IMR-90 (cell line): ENCODE results near the gene HERC5. TPM values are rescaled to one million over a fixed set of nuclear protein-coding genes. Genes with fewer than 3 reads are reported as not detected.

Source experiments
- ATAC-seq: fragments of 200-7000 bp; cut with Tn5 transposase; 2 replicates; pipeline ENCODE4 v1.9.1; 2020; ENCODE audit warnings: low read depth, mild to moderate bottlenecking, moderate library complexity
- BruUV-seq: library from RNA; stranded (reverse); fragments of 400-500 nt; replicated peaks from 2 replicates; lab custom pipeline; 2021; lab: Mats Ljungman, UMichigan
- CTCF ChIA-PET: fragments of 300-600 bp; formaldehyde crosslinking; extraction: SDS; loops from one replicate; lab custom pipeline; 2021; ENCODE audit warnings: antibody characterized with exemption; lab: Yijun Ruan, JAX
- POLR2A ChIA-PET: fragments of 300-600 bp; sonication (Branson Sonifier 250); formaldehyde crosslinking; loops from one replicate; lab custom pipeline; 2022; ENCODE audit warnings: antibody characterized with exemption; ENCODE audit not compliant: unreplicated experiment; lab: Charles Lee
- DNase-seq: peaks from one replicate; pipeline ENCODE4 v3.0.0; 2013
- H2AFZ ChIP-seq: replicated peaks from 2 replicates; pipeline ENCODE3; 2013; ENCODE audit warnings: low read length, mild to moderate bottlenecking; ENCODE audit not compliant: poor library complexity
- H2AK5ac ChIP-seq: 2 replicates; pipeline ENCODE4 v1.6.1; 2013; ENCODE audit warnings: low read depth, low read length, inconsistent platforms
- H2AK9ac ChIP-seq: replicated peaks from 2 replicates; pipeline ENCODE3; 2013; ENCODE audit warnings: mild to moderate bottlenecking, low read depth, low read length, moderate library complexity; ENCODE audit not compliant: poor library complexity
- H2BK120ac ChIP-seq: 2 replicates; pipeline ENCODE4 v1.6.1; 2013; ENCODE audit warnings: low read depth, low read length, inconsistent platforms
- H2BK15ac ChIP-seq: 3 replicates; pipeline ENCODE4 v1.6.1; 2013; ENCODE audit warnings: low read depth, low read length, inconsistent platforms
- H2BK20ac ChIP-seq: 2 replicates; pipeline ENCODE4 v1.6.1; 2013; ENCODE audit warnings: low read depth, mild to moderate bottlenecking, inconsistent platforms, low read length, moderate library complexity
- H2BK5ac ChIP-seq: 2 replicates; pipeline ENCODE4 v1.6.1; 2013; ENCODE audit warnings: mild to moderate bottlenecking, low read depth, low read length, inconsistent platforms; ENCODE audit not compliant: poor library complexity, severe bottlenecking
- H3K14ac ChIP-seq: replicated peaks from 2 replicates; pipeline ENCODE4 v1.6.1; 2013; ENCODE audit warnings: low read depth, low read length, inconsistent platforms
- H3K18ac ChIP-seq: 2 replicates; pipeline ENCODE4 v1.6.1; 2013; ENCODE audit warnings: low read depth, low read length, control low read depth
- H3K23ac ChIP-seq: 2 replicates; pipeline ENCODE4 v1.6.1; 2013; ENCODE audit warnings: low read depth, low read length, inconsistent platforms
- H3K27ac ChIP-seq: 2 replicates; pipeline ENCODE4 v1.5.1; 2013; ENCODE audit warnings: mild to moderate bottlenecking, control low read depth, low read length; ENCODE audit not compliant: insufficient read depth
- H3K27me3 ChIP-seq: 2 replicates; pipeline ENCODE4 v1.6.1; 2013; ENCODE audit warnings: low read length; ENCODE audit not compliant: control insufficient read depth, insufficient read depth
- H3K36me3 ChIP-seq: 2 replicates; pipeline ENCODE4 v1.6.1; 2013; ENCODE audit warnings: low read length, mixed read lengths; ENCODE audit not compliant: control insufficient read depth, insufficient read depth
- H3K4ac ChIP-seq: 2 replicates; pipeline ENCODE4 v1.6.1; 2013; ENCODE audit warnings: low read depth, low read length, inconsistent platforms
- H3K4me1 ChIP-seq: 2 replicates; pipeline ENCODE4 v1.6.1; 2013; ENCODE audit warnings: low read length, mixed read lengths; ENCODE audit not compliant: control insufficient read depth, insufficient read depth
- H3K4me2 ChIP-seq: 2 replicates; pipeline ENCODE4 v1.6.1; 2013; ENCODE audit warnings: low read depth, mild to moderate bottlenecking, control low read depth, low read length, moderate library complexity
- H3K4me3 ChIP-seq: 2 replicates; pipeline ENCODE4 v1.5.1; 2013; ENCODE audit warnings: low read depth, mild to moderate bottlenecking, control low read depth, low read length, moderate library complexity; ENCODE audit not compliant: insufficient read depth
- H3K56ac ChIP-seq: 2 replicates; pipeline ENCODE4 v1.6.1; 2013; ENCODE audit warnings: low read length, inconsistent platforms; ENCODE audit not compliant: insufficient read depth; ENCODE audit errors: extremely low read depth
- H3K79me1 ChIP-seq, 2 experiments: 2 replicates each; pipeline ENCODE4 v1.6.1; 2013; ENCODE audit warnings: low read length in 2 of 2, inconsistent platforms in 1 of 2, low read depth in 1 of 2
- H3K9ac ChIP-seq: 2 replicates; pipeline ENCODE4 v1.6.1; 2013; ENCODE audit warnings: low read depth, low read length, control low read depth
- H3K9me1 ChIP-seq: 2 replicates; pipeline ENCODE4 v1.6.1; 2013; ENCODE audit warnings: low read length, inconsistent platforms; ENCODE audit not compliant: insufficient read depth
- H3K9me3 ChIP-seq: 2 replicates; pipeline ENCODE4 v1.6.1; 2013; ENCODE audit warnings: low read length; ENCODE audit not compliant: control insufficient read depth, insufficient read depth
- H4K20me1 ChIP-seq: 2 replicates; pipeline ENCODE4 v1.6.1; 2013; ENCODE audit warnings: low read length, inconsistent platforms; ENCODE audit not compliant: insufficient read depth
- H4K5ac ChIP-seq: 2 replicates; pipeline ENCODE4 v1.6.1; 2013; ENCODE audit warnings: mild to moderate bottlenecking, low read depth, low read length, control low read depth
- H4K8ac ChIP-seq, 2 experiments: 2 replicates each; pipeline ENCODE4 v1.6.1; 2013; ENCODE audit warnings: low read depth in 2 of 2, low read length in 2 of 2, control low read depth in 1 of 2, inconsistent platforms in 1 of 2
- H4K91ac ChIP-seq: 2 replicates; pipeline ENCODE4 v1.6.1; 2013; ENCODE audit warnings: low read depth, low read length, inconsistent platforms; ENCODE audit not compliant: insufficient read depth
- CEBPB ChIP-seq: IDR thresholded peaks from 2 replicates; pipeline ENCODE4 v1.6.1; 2012; ENCODE audit warnings: low read depth, low read length, improper control_type of control experiment
- CHD1 ChIP-seq: IDR thresholded peaks from 2 replicates; pipeline ENCODE4 v1.6.1; 2012; ENCODE audit warnings: low read depth, low read length, improper control_type of control experiment
- CTCF ChIP-seq: conservative IDR thresholded peaks from 2 replicates; pipeline ENCODE4 v1.5.1; 2012; ENCODE audit warnings: mild to moderate bottlenecking, low read depth, low read length, improper control_type of control experiment
- ELK1 ChIP-seq: fragments of 150-350 bp; IDR thresholded peaks from 2 replicates; pipeline ENCODE4 v1.6.1; 2016; ENCODE audit warnings: low read depth, mild to moderate bottlenecking, low read length, moderate library complexity, borderline replicate concordance
- FOS ChIP-seq: fragments of 150-350 bp; IDR thresholded peaks from 2 replicates; pipeline ENCODE4 v1.6.1; 2016; ENCODE audit warnings: low read depth, low read length
- MAFK ChIP-seq: IDR thresholded peaks from 2 replicates; pipeline ENCODE4 v1.6.1; 2012; ENCODE audit warnings: low read depth, low read length, improper control_type of control experiment
- MAZ ChIP-seq: IDR thresholded peaks from 2 replicates; pipeline ENCODE4 v1.6.1; 2012; ENCODE audit warnings: low read depth, mild to moderate bottlenecking, low read length, improper control_type of control experiment, moderate library complexity, borderline replicate concordance
- MXI1 ChIP-seq: IDR thresholded peaks from 2 replicates; pipeline ENCODE4 v1.6.1; 2012; ENCODE audit warnings: low read depth, mild to moderate bottlenecking, low read length, moderate library complexity, borderline replicate concordance
- NFE2L2 ChIP-seq: fragments of 150-350 bp; IDR thresholded peaks from 2 replicates; pipeline ENCODE4 v1.6.1; 2016; ENCODE audit warnings: low read depth, mild to moderate bottlenecking, low read length
- POLR2A ChIP-seq: IDR thresholded peaks from 2 replicates; pipeline ENCODE4 v1.6.1; 2012; ENCODE audit warnings: mild to moderate bottlenecking, low read depth, low read length
- RAD21 ChIP-seq: IDR thresholded peaks from 2 replicates; pipeline ENCODE4 v1.6.1; 2012; ENCODE audit warnings: low read length, improper control_type of control experiment
- RCOR1 ChIP-seq: IDR thresholded peaks from 2 replicates; pipeline ENCODE4 v1.6.1; 2012; ENCODE audit warnings: mild to moderate bottlenecking, low read length, improper control_type of control experiment; ENCODE audit not compliant: insufficient replicate concordance
- RFX5 ChIP-seq: IDR thresholded peaks from 2 replicates; pipeline ENCODE4 v1.8.0; 2012; ENCODE audit warnings: low read depth, mild to moderate bottlenecking, low read length, moderate library complexity
- SMC3 ChIP-seq: fragments of 150-350 bp; IDR thresholded peaks from 2 replicates; pipeline ENCODE4 v1.6.1; 2016; ENCODE audit warnings: low read depth, mild to moderate bottlenecking, antibody characterized with exemption, low read length, moderate library complexity
- WGBS, 2 experiments: methylation state at CpG; one replicate each; pipeline versions ENCODE4 v1.1.5 to v1.1.7; 2013; ENCODE audit warnings: missing lambda C conversion rate in 2 of 2; ENCODE audit not compliant: insufficient read length in 1 of 2; ENCODE audit errors: extremely low coverage in 2 of 2; 5-methylcytosine and 5-hydroxymethylcytosine counted together
- dilution Hi-C: fragments of 300-500 bp; cut with HindIII; formaldehyde crosslinking; loops from one replicate; pipeline ENCODE4 v1.14.3; 2018; ENCODE audit warnings: low sequenced_read_pairs; ENCODE audit not compliant: unreplicated experiment
- in situ Hi-C: fragments of 300-500 bp; cut with MboI; formaldehyde crosslinking; loops from 3 replicates; pipeline ENCODE4 v1.14.3; 2019; ENCODE audit warnings: low sequenced_read_pairs, inconsistent platforms, mixed read lengths
- intact Hi-C: fragments of 100-400 bp; cut with micrococcal nuclease; formaldehyde crosslinking; loops from 2 replicates; pipeline ENCODE4 v1.10.0; 2022
- polyA plus RNA-seq, 3 experiments: library from polyadenylated mRNA; depleted of rRNA; stranded (reverse); fragments of >200 nt; gene quantifications; 2 replicates each; pipeline ENCODE4 v1.2.3, GENCODE V29; 2012; ENCODE audit warnings: low replicate concordance in 1 of 3
- total RNA-seq: library from RNA; depleted of rRNA; stranded (reverse); fragments of >200 nt; gene quantifications from 2 replicates; pipeline ENCODE4 v1.2.3, GENCODE V29; 2012

Gene HERC5
- total and polyA plus RNA-seq, 2 of the 4 experiments (the other 2 are of a cell fraction) = under 0.01 TPM; not detected in 1

GRCh38 chr4:88535090-88535755 is 78.3 kb downstream of the HERC5 start (continued):
- no peak for TF ChIP-seq SMC3
- no peak for TF ChIP-seq FOS

- no peak overlapping the region for H4K8ac ChIP-seq
- no peak overlapping the region for H3K23ac ChIP-seq
- dilution Hi-C loops (no loop called here), intact Hi-C loops (loop anchor here (2.0 kb wide), 1 partner anchor 121 kb away; no protein-coding TSS in a partner anchor), in situ Hi-C loops (loop anchor here (5.0 to 25.0 kb wide), 2 partner anchors 120 to 275 kb away; no protein-coding TSS in a partner anchor)
- H2BK20ac ChIP-seq = no peak overlapping the region
- no peaks in the 10 kb centered on the region for H3K27me3 ChIP-seq
- H3K4me3 ChIP-seq = no peak overlapping the region
- no peak overlapping the region for H2AK9ac ChIP-seq
- no peak overlapping the region for H2BK5ac ChIP-seq
- ATAC-seq (no peak), DNase-seq (no peak)
- H3K79me1 ChIP-seq = 0 out of 4 replicates have a peak, but pooled peaks cover 0 to 3% of the 10 kb centered on the region in 2 experiments
- H3K9ac ChIP-seq = no peak overlapping the region
- H3K18ac ChIP-seq = no peak overlapping the region
- ChIA-PET CTCF (interaction anchor here (1.4 kb wide), 1 partner anchor 122 kb away, joined by 4 read pairs; no protein-coding TSS in a partner anchor), POLR2A (no interaction called here)
- no peak overlapping the region for H3K56ac ChIP-seq
- H3K9me3 ChIP-seq = no peaks in the 10 kb centered on the region
- H2AK5ac ChIP-seq = no peak overlapping the region
- peaks cover 2% of the 10 kb centered on the region for H3K4me1 ChIP-seq
- H3K27ac ChIP-seq = no peak overlapping the region
- H3K9me1 ChIP-seq = no peaks in the 10 kb centered on the region
- H4K91ac ChIP-seq = no peak overlapping the region
- H3K36me3 ChIP-seq = no peaks in the 10 kb centered on the region
- no peak overlapping the region for H2AFZ ChIP-seq
- no peak overlapping the region for H4K5ac ChIP-seq
- no peak overlapping the region for H3K4ac ChIP-seq
- H3K4me2 ChIP-seq = no peak overlapping the region
- no peak overlapping the region for H3K14ac ChIP-seq
- WGBS, 2 experiments = no CpG with 5 or more reads among the region's 1 CpG
- H2BK15ac ChIP-seq = no peak overlapping the region
- H4K20me1 ChIP-seq = peaks cover 3% of the 10 kb centered on the region; the same call in 1 of the 2 replicates
- no TSS peak for BruUV-seq
- H2BK120ac ChIP-seq = no peak overlapping the region
- no peak for TF ChIP-seq CTCF
- no peak for TF ChIP-seq CHD1
- no peak for TF ChIP-seq CEBPB
- TF ChIP-seq RCOR1 = no peak
- TF ChIP-seq ELK1 = no peak
- no peak for TF ChIP-seq RFX5
- TF ChIP-seq MAFK = no peak
- TF ChIP-seq MXI1 = no peak
- TF ChIP-seq POLR2A = no peak
- TF ChIP-seq FOS = no peak
- TF ChIP-seq MAZ = no peak
- no peak for TF ChIP-seq RAD21
- TF ChIP-seq SMC3 = no peak
- TF ChIP-seq NFE2L2 = no peak
These were observed 80.8 kb downstream of the HERC5 start for GRCh38 chr4:88537709-88538108.
